Activated CD4-positive, alpha-beta memory T cell treated with anti-CD3 and anti-CD28 coated beads for 36 hours (primary cell): ENCODE results near the gene VWC2L. TPM values are rescaled to one million over a fixed set of nuclear protein-coding genes. Genes with fewer than 3 reads are reported as not detected.

Source experiments
- CTCF ChIA-PET: fragments of 350-600 bp; sonication (Branson Sonifier 250); formaldehyde crosslinking; loops from one replicate; lab custom pipeline; 2021; ENCODE audit warnings: antibody characterized with exemption, inconsistent platforms; lab: Charles Lee
- POLR2A ChIA-PET: fragments of 350-600 bp; sonication (Branson Sonifier 250); formaldehyde crosslinking; loops from one replicate; lab custom pipeline; 2021; ENCODE audit warnings: antibody characterized with exemption; lab: Charles Lee
- DNase-seq: peaks from one replicate; pipeline ENCODE4 v3.0.0-alpha.2; 2020
- H3K27ac Mint-ChIP-seq: one replicate; pipeline ENCODE4 v1.8.0; 2021; ENCODE audit warnings: mixed read lengths
- H3K27me3 Mint-ChIP-seq: one replicate; pipeline ENCODE4 v1.8.0; 2021; ENCODE audit warnings: mixed read lengths
- H3K36me3 Mint-ChIP-seq: one replicate; pipeline ENCODE4 v1.8.0; 2021; ENCODE audit warnings: mixed read lengths
- H3K4me1 Mint-ChIP-seq: one replicate; pipeline ENCODE4 v1.8.0; 2021; ENCODE audit warnings: low read depth, mixed read lengths
- H3K4me3 Mint-ChIP-seq: one replicate; pipeline ENCODE4 v1.8.0; 2021; ENCODE audit warnings: mild to moderate bottlenecking, mixed read lengths
- H3K9me3 Mint-ChIP-seq: one replicate; pipeline ENCODE4 v1.8.0; 2021; ENCODE audit warnings: mixed read lengths
- intact Hi-C: fragments of 100-400 bp; cut with micrococcal nuclease; formaldehyde crosslinking; loops from one replicate; pipeline ENCODE4 v1.15.1; 2023
- total RNA-seq, 2 experiments: library from RNA; stranded (reverse); gene quantifications; one replicate each; pipeline ENCODE4 v1.2.3, GENCODE V29; 2021

VWC2L gene
- total RNA-seq, 2 experiments from 2014 or later: not detected

DNA sequence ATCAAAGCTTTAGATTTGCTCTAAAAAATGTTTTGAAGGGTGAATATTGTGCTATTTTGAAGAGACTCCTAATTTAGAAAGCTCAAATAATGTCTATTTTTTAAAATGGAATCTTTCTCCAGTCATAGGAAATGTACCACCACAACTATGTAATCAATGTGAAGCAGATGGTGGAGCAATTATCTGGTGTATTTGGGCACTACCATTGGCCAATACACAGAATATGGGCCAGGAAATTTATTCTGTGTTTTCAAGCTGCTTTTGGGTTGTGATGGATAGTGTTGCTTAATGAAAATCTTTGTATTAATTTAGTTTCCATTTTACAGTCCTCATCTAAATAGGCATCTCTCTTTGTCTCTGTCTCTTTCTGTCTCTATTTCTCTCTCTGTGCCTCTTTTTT is 17.1 kb upstream of the VWC2L start:
- DNase-seq: no peak
- intact Hi-C loops: no loop called here
- no peaks in the 10 kb centered on the region for H3K27me3 Mint-ChIP-seq
- CTCF ChIA-PET: no interaction called here
- no peaks in the 10 kb centered on the region for H3K36me3 Mint-ChIP-seq
- H3K27ac Mint-ChIP-seq: no peak overlapping the region
- no peak overlapping the region for H3K4me3 Mint-ChIP-seq
- H3K4me1 Mint-ChIP-seq: no peaks in the 10 kb centered on the region
- no peaks in the 10 kb centered on the region for H3K9me3 Mint-ChIP-seq
- POLR2A ChIA-PET: no interaction called here

DNA sequence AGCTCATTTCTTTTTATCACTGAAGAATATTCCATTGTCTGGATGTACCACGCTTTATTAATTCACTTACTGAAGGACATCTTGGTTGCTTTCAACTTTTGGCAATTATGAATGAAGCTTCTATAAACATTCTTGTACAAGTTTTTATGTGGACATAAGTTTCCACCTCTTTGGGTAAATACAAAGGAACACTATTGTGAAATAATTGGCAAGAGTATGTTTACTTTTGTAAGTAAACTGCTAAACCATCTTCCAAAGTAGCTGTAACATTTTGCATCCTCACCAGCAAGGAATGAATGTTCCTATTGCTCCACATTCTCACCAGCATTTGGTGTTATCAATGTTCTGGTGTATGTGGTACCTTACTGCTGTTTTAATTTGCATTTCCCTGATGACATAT is 15.8 kb upstream of the VWC2L start:
- H3K9me3 Mint-ChIP-seq: no peaks in the 10 kb centered on the region

DNA sequence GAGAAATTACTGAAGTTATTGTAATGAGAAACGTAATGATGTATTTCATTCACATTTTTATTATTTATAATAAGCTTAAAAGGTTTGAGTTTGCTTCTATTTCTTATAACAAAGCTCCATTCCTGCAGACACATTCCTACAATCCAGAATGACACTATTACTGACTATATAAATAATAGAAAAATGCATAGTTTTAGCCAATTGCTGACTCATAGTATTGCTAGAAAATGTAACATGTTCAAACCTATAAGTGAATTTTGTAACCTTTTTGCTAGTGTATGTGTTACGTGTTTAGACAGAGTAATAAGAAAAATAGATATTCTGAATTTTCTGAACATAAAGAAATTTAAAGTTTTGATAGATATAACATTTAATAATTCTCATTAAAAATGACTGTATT is 9.3 kb upstream of the VWC2L start:
- Mint-ChIP-seq H3K4me3 (no peak overlapping the region), H3K36me3 (no peaks in the 10 kb centered on the region), H3K27ac (no peak overlapping the region), H3K27me3 (no peaks in the 10 kb centered on the region), H3K4me1 (no peaks in the 10 kb centered on the region), H3K9me3 (no peaks in the 10 kb centered on the region)
- intact Hi-C loops: no loop called here
- POLR2A ChIA-PET: no interaction called here
- no peak for DNase-seq
- CTCF ChIA-PET: no interaction called here

More for the DNA sequence above, 15.8 kb upstream of the VWC2L start:
- POLR2A ChIA-PET: no interaction called here
- Mint-ChIP-seq H3K36me3 (no peaks in the 10 kb centered on the region), H3K27me3 (no peaks in the 10 kb centered on the region), H3K4me3 (no peak overlapping the region), H3K4me1 (no peaks in the 10 kb centered on the region), H3K27ac (no peak overlapping the region)
- DNase-seq: no peak
- CTCF ChIA-PET: no interaction called here
- intact Hi-C loops: no loop called here

DNA sequence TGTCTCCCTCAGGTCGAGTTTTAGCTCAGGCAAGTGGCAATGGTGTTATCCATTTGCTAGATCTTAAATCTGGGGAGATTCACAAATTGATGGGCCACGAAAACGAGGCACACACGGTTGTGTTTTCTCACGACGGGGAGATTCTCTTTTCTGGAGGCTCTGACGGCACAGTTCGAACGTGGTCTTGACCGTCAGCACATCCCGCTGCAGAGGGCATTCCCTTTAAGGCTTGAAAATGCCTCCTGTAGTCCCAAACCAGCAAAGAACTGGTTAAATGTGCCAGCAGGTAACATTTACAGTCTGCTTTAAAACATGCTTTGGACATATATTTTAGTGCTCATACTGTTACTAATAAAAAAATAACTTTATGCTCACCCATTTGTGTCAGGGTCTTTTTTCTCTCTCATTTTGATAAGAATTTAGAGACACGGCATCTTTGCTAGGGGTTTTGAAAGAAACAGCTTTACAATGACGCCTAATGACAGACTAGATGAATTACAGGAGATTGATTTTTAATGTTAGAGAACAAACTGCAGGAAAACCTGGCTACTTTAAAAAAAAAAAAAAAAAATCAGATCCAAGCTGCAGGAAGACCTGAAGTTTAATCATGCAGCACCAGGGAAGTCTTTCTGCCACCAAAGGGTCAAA is 602 bp upstream of the VWC2L start:
- ChIA-PET CTCF (no interaction called here), POLR2A (no interaction called here)
- Mint-ChIP-seq H3K4me1 (no peaks in the 10 kb centered on the region), H3K27ac (no peak overlapping the region), H3K4me3 (no peak overlapping the region), H3K27me3 (peaks cover 7% of the 10 kb centered on the region), H3K9me3 (peaks cover 4% of the 10 kb centered on the region), H3K36me3 (no peaks in the 10 kb centered on the region)
- DNase-seq: no peak
- intact Hi-C loops: no loop called here

DNA sequence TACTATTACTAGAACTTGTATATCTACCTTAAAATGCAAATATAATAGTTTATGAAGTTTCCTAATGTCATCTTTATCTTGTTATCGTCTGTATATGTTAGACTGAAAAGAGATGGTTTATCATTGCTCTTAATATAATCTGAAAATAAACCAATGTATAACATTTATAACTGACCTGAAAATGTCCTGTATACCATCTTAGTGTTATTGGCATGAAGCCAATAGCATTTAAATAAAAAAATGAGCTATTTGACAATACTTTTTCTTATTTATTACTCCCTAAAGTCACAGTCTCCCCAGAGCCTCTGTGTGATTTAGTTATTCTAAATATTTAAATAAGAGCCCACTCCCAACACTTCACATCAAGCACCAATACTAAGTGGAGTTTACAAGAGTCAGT is 1.8 kb downstream of the VWC2L start:
- ChIA-PET POLR2A (no interaction called here), CTCF (no interaction called here)
- intact Hi-C loops: no loop called here
- H3K9me3 Mint-ChIP-seq: peaks cover 4% of the 10 kb centered on the region
- H3K4me3 Mint-ChIP-seq: no peak overlapping the region
- no peak for DNase-seq
- peaks cover 7% of the 10 kb centered on the region for H3K27me3 Mint-ChIP-seq
- no peaks in the 10 kb centered on the region for H3K4me1 Mint-ChIP-seq
- no peaks in the 10 kb centered on the region for H3K36me3 Mint-ChIP-seq
- no peak overlapping the region for H3K27ac Mint-ChIP-seq

DNA sequence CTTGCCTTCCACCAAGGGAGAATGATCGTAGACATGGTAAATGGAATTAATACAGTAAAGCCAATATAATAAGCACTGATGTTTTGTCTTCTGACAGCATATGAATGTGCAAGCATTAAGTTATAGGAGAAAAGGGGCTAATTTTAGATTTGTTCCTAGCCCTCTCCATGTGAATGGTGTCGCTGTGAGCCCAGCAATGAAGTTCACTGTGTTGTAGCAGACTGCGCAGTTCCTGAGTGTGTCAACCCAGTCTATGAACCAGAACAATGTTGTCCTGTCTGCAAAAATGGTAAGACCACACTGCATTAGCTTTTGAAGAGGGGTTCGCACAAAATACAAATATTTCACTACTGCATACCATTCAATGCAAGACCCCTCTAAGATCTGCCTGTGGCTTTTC is 25.6 kb downstream of the VWC2L start:
- H3K4me1 Mint-ChIP-seq: no peaks in the 10 kb centered on the region
- ChIA-PET POLR2A (no interaction called here), CTCF (no interaction called here)
- no peaks in the 10 kb centered on the region for H3K36me3 Mint-ChIP-seq
- no peaks in the 10 kb centered on the region for H3K9me3 Mint-ChIP-seq
- no peaks in the 10 kb centered on the region for H3K27me3 Mint-ChIP-seq
- no peak overlapping the region for H3K27ac Mint-ChIP-seq
- no peak for DNase-seq
- intact Hi-C loops: no loop called here
- H3K4me3 Mint-ChIP-seq: no peak overlapping the region

DNA sequence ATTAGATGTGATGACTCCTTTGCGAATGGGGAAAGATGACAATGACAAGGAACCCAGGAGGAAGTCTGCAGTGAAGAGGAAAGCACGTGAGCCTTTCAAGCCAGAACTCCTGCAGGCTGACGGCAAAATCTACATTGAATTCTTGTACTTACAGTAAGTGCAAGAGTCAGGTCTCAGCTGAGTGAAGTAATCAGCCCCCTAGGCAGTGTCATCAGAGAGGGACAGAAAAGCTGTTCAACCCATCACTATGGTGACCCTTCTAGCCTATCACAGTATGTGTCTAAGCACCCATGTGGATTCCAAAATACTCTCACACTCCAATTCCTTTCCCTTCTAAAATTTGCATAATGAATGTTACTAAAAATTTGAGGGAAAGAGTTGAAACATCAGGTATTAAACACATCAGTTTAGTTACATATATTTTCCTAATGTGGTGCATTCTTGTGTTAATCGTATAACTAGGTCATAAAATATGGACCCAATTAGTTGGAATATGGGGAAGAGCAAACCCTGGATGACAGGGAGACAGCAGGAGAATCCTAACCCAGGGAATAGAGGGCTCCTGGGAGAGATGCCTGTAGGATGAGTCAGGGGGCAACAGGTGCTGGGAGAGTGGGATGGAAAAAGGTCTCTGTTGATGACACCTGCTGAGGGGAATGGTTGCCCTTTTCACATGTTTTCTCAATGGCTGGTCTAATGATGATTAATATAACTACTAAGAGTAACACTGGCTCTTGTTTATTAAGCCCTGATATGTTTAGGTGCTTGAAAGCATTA is 39.5 kb downstream of the VWC2L start:
- no peak overlapping the region for H3K4me3 Mint-ChIP-seq
- no peak for DNase-seq
- POLR2A ChIA-PET: no interaction called here
- H3K27me3 Mint-ChIP-seq: no peaks in the 10 kb centered on the region
- H3K4me1 Mint-ChIP-seq: no peaks in the 10 kb centered on the region
- no peaks in the 10 kb centered on the region for H3K36me3 Mint-ChIP-seq
- H3K27ac Mint-ChIP-seq: no peak overlapping the region
- intact Hi-C loops: no loop called here
- CTCF ChIA-PET: no interaction called here
- no peaks in the 10 kb centered on the region for H3K9me3 Mint-ChIP-seq

DNA sequence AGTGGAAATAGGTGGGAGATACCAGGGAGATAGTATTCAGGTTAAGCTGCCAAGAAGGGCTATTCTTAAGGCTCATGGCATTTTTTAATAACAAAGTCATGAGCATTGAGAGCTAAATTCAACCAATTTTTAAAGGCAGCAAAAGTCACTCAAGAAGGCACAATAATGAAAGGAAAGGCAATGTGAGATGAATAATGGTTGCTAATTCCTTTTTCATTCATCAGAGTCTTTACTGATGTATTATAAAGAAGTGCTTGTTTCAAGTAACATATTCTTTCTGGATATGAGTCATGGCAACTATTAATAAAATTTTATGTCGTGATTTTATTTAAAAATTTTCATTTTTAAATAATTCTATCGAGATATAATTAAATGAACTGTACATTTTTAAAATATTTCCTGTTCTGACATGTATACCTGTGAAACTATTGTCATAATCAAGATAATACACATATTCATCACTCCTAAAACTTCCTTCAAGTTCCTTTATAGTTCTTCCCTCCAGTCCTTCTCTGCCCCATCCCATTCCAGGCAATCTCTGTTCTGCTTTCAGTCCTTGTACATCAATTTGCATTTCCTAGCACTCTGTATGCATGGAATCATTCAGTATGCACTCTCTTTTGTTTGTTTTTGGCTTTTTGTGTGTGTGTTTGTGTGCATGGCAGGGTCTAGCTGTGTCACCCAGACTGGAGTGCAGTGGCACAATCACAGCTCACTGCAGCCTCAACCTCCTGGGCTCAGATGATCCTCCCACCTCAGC is 40.8 kb downstream of the VWC2L start:
- H3K27me3 Mint-ChIP-seq: no peaks in the 10 kb centered on the region
- ChIA-PET CTCF (no interaction called here), POLR2A (no interaction called here)
- no peak overlapping the region for H3K4me3 Mint-ChIP-seq
- no peak overlapping the region for H3K27ac Mint-ChIP-seq
- no peaks in the 10 kb centered on the region for H3K9me3 Mint-ChIP-seq
- intact Hi-C loops: no loop called here
- no peaks in the 10 kb centered on the region for H3K4me1 Mint-ChIP-seq
- DNase-seq: no peak
- H3K36me3 Mint-ChIP-seq: no peaks in the 10 kb centered on the region

DNA sequence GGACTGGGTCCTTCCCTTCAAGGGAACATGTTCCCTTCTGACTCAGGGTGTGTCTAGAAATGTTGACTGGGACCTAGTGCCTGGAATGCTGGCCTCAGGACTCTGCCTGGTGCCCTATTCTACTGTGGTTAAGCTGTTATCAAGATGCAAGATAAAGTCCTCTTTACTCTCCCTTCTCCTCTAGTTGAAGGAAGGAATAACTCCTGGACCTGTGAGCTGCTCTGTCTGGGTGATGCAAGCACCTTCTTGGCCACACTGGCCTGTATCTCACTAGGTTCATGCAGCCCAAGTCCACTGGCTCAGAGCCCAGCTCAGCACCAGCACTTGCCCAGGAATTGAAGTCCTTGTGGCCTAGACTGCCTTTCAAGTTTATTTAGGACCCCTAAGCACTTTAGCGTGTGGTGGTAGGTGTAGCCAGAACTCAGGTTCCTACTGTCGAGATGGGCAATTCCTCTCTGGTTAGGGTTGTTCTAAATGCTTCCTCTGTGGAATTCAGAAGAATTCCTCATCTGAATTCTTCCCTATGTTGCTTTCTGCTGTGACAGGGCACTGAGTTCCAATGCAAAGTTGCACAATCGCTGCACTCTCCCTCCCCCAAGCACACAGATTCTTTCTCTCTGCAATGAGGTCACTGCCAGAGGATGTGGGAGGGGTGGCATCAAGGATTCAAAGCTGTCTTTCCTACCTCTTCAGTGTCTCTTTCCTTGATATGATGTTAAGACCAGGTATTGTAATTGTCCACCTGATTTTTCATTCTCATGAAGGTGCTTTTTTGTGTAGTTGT is 54.7 kb downstream of the VWC2L start:
- Mint-ChIP-seq H3K4me3 (no peak overlapping the region), H3K9me3 (peaks cover 13% of the 10 kb centered on the region), H3K4me1 (no peaks in the 10 kb centered on the region), H3K36me3 (no peaks in the 10 kb centered on the region), H3K27me3 (no peaks in the 10 kb centered on the region), H3K27ac (no peak overlapping the region)
- DNase-seq: no peak
- intact Hi-C loops: no loop called here
- POLR2A ChIA-PET: no interaction called here
- CTCF ChIA-PET: no interaction called here

DNA sequence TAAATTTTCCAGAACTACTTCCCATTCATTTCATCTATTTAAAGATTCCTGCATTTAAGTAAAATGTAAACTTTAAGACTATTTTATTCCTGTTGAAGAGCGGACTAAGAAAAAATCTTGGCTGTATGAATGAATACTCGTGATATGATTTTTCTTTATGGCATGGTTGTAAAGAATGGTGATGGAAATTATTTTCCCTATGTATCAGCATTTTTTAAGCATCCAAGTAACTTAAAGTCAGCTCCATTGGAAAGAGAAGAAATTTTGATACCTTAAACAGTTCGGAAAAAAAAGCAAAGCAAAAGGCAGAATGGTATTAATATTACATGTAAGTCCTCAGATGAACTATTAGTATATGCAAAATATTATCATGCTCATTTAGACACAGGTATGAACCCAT is 58.9 kb downstream of the VWC2L start:
- intact Hi-C loops: no loop called here
- ChIA-PET POLR2A (no interaction called here), CTCF (no interaction called here)
- Mint-ChIP-seq H3K27me3 (no peaks in the 10 kb centered on the region), H3K36me3 (no peaks in the 10 kb centered on the region), H3K9me3 (peaks cover 4% of the 10 kb centered on the region), H3K4me3 (no peak overlapping the region), H3K4me1 (no peaks in the 10 kb centered on the region), H3K27ac (no peak overlapping the region)
- no peak for DNase-seq

DNA sequence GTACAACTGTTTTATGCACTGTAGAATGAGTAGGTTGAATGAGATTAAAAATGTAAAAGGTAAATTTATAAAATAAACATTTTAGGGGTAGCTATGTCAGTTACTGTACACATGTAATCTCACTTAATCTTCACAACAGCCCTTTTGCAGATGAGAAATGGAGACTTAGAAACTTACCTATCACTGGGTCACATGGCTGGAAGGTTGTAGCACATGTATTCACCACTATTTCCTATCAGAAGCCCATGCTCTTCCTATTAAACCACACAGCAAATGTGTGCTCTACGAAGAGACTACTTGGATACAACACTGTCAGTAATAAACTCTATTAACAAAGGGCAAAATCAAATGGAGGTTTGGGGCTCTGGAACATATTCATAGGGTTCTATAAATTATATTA is 60.5 kb downstream of the VWC2L start:
- Mint-ChIP-seq H3K4me1 (no peaks in the 10 kb centered on the region), H3K27ac (no peak overlapping the region), H3K4me3 (no peak overlapping the region), H3K36me3 (no peaks in the 10 kb centered on the region), H3K27me3 (no peaks in the 10 kb centered on the region), H3K9me3 (no peaks in the 10 kb centered on the region)
- ChIA-PET POLR2A (no interaction called here), CTCF (no interaction called here)
- no peak for DNase-seq
- intact Hi-C loops: no loop called here

DNA sequence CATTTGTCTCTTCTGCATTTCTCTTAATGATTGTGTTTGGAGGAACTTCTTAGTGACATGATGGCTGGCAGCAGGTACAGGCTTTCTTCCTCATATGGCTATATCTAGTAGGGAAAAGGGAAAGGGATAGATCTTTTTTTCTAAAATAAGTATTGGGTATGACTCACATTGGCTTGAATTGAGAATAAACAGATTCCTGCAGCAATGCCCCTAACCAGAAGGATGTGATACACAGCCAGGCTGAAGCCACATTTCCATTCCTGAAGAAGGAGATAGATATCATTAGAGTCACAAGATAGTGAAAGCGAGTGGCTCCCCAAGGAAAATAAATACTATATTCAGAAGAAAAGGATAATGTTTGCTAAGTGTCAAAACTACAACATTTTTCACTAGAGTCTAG is 61.1 kb downstream of the VWC2L start:
- no peak overlapping the region for H3K27ac Mint-ChIP-seq
- no peak overlapping the region for H3K4me3 Mint-ChIP-seq
- ChIA-PET POLR2A (no interaction called here), CTCF (no interaction called here)
- H3K9me3 Mint-ChIP-seq: no peaks in the 10 kb centered on the region
- no peaks in the 10 kb centered on the region for H3K4me1 Mint-ChIP-seq
- no peak for DNase-seq
- H3K36me3 Mint-ChIP-seq: no peaks in the 10 kb centered on the region
- no peaks in the 10 kb centered on the region for H3K27me3 Mint-ChIP-seq
- intact Hi-C loops: no loop called here
